NCI-H1694 (cell line): ENCODE measurements around the gene SYN1.
A peak's percentile ranks its signal among the peaks of the same experiment; 100 is the strongest.

Experiments used
- DNase-seq: peaks from one replicate; lab custom pipeline; 2025; lab: John Stamatoyannopoulos, UW

SYN1 gene

GRCh38 chrX:47572773-47573340, 46.8 kb downstream of the SYN1 start:
- DNase-seq: no peak

GRCh38 chrX:47571896-47572295, 47.8 kb downstream of the SYN1 start:
- DNase-seq: no peak

GRCh38 chrX:47571215-47571614, 48.4 kb downstream of the SYN1 start:
- no peak for DNase-seq

- DNase-seq: no peak
Measured at GRCh38 chrX:47570794-47571193, 48.9 kb downstream of the SYN1 start.

- no peak for DNase-seq
Measured at GRCh38 chrX:47568656-47569295, 50.9 kb downstream of the SYN1 start.

GRCh38 chrX:47566841-47567240, 52.8 kb downstream of the SYN1 start:
- no peak for DNase-seq

GRCh38 chrX:47564438-47565085, 55.1 kb downstream of the SYN1 start:
- DNase-seq: no peak

GRCh38 chrX:47563801-47564315, 55.8 kb downstream of the SYN1 start:
- DNase-seq: no peak

GRCh38 chrX:47562615-47563243, 56.9 kb downstream of the SYN1 start:
- DNase-seq: peak; percentile 3

- no peak for DNase-seq
Measured at GRCh38 chrX:47561659-47562151, 58.0 kb downstream of the SYN1 start.

- DNase-seq: peak; percentile 96
Measured at GRCh38 chrX:47560934-47561658, 58.6 kb downstream of the SYN1 start, which contains the start of gene ARAF. TSS of gene ARAF (plus strand) at chrX:47561205. CDS start at chrX:47562968, 1,763 bp downstream.

GRCh38 chrX:47560179-47560933, 59.3 kb downstream of the SYN1 start:
- DNase-seq: no peak

GRCh38 chrX:47558436-47558835, 61.2 kb downstream of the SYN1 start:
- no peak for DNase-seq

GRCh38 chrX:47556045-47556623, 63.5 kb downstream of the SYN1 start:
- DNase-seq: peak; percentile 83

GRCh38 chrX:47543496-47543895, 76.2 kb downstream of the SYN1 start:
- no peak for DNase-seq

GRCh38 chrX:47540754-47541538, 78.7 kb downstream of the SYN1 start:
- peak; percentile 17 for DNase-seq

GRCh38 chrX:47539860-47540259, 79.8 kb downstream of the SYN1 start:
- peak; percentile 10 for DNase-seq

GRCh38 chrX:47530049-47530448, 89.6 kb downstream of the SYN1 start:
- no peak for DNase-seq

- DNase-seq: no peak
Measured at GRCh38 chrX:47529548-47529947, 90.1 kb downstream of the SYN1 start.

GRCh38 chrX:47523713-47524166, 95.9 kb downstream of the SYN1 start:
- DNase-seq: no peak
